ENCODE measurements around the gene GINS2. TPM values are rescaled to one million over a fixed set of nuclear protein-coding genes. Genes with fewer than 3 reads are reported as not detected.

GINS2 gene
- total and polyA plus RNA-seq, 8 donors = 0.37 to 1.9 (median 0.79) TPM

DNA sequence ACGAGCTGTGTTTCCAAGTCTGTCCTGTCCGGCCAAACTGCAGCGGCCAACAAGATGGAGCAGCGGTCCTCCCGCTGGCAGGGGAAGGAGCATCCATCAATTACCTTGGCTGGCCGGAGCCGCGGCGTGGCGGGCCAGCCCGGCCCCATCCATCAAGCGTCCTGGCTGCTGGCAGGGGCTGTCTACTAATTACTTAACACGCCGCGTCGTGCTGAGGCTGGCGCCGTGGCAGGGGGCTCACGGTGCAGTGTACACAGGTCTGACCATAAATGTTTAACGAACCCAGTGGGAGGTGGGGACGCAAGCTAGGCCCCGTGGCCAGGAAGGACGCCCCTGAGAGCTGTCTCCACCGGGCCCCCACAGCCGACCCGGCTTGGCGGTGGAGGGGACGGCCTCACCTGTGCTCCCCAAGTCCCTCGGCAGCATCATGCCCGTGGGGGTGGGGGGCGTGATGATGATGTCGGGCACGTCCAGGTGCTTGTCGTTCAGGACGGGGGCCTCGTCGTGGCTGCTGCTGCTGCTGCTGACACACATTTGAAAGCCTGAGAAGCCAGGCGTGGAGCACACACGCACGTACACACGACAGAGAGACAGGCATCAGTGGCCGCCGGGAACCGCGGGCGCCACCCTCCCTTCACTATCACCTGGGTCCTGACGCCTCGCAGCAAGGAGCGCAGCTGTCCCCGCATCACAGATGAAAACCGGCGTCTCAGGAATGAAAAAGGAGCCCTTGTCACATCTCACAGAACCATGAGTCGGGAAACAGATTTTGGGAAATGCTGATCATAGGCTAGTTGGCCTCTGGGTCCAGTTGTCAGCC, 21.2 kb upstream of the GINS2 start:
- H3K4me3 ChIP-seq = no peak overlapping the region
- TF ChIP-seq, protein P1, sequence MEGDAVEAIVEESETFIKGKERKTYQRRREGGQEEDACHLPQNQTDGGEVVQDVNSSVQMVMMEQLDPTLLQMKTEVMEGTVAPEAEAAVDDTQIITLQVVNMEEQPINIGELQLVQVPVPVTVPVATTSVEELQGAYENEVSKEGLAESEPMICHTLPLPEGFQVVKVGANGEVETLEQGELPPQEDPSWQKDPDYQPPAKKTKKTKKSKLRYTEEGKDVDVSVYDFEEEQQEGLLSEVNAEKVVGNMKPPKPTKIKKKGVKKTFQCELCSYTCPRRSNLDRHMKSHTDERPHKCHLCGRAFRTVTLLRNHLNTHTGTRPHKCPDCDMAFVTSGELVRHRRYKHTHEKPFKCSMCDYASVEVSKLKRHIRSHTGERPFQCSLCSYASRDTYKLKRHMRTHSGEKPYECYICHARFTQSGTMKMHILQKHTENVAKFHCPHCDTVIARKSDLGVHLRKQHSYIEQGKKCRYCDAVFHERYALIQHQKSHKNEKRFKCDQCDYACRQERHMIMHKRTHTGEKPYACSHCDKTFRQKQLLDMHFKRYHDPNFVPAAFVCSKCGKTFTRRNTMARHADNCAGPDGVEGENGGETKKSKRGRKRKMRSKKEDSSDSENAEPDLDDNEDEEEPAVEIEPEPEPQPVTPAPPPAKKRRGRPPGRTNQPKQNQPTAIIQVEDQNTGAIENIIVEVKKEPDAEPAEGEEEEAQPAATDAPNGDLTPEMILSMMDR (IDR thresholded peaks at IDR 0.05) = no peak
- H3K4me1 ChIP-seq = no peaks in the 10 kb centered on the region
- FAIRE-seq (no peak), ATAC-seq (peak in 1 of 4 donors; percentile 20), DNase-seq (no peak)
- H3K9me3 ChIP-seq = no peaks in the 10 kb centered on the region
- H3K36me3 ChIP-seq = no peaks in the 10 kb centered on the region
- H3K27ac ChIP-seq = no peak overlapping the region
- H3K27me3 ChIP-seq = no peaks in the 10 kb centered on the region
- WGBS, 2 donors = 74 to 82% methylated on average over 53 of the region's 53 CpGs
- intact Hi-C loops (cut with DNase I) = loop anchor here in 1 of 3 donors (10.0 kb wide), 1 partner anchor 435 kb away; no protein-coding TSS in a partner anchor

DNA sequence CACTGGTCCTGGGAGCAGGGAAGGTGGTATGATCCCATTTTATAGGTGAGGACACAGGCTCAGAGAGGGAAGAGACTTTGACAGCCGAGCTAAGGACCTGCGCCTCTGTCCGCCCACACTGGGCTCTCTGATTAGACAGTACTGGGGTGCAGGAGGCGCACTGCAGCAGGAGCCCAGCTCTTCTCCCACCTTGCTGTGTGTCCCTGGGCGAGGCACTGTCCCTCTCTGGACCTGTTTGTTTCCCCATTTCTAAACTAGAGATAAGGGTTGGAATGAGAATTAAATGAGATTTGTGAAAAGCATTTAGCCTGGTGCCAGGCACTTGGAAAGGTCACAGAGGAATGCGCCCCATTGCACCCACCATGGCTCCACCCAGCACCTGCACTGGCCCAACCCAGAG, 19.6 kb upstream of the GINS2 start:
- TF ChIP-seq, protein P1 (IDR thresholded peaks at IDR 0.05) = no peak
- Histone ChIP-seq H3K36me3 (no peaks in the 10 kb centered on the region), H3K27ac (no peak overlapping the region), H3K4me3 (no peak overlapping the region), H3K27me3 (no peaks in the 10 kb centered on the region), H3K4me1 (no peaks in the 10 kb centered on the region), H3K9me3 (no peaks in the 10 kb centered on the region)
- WGBS, 2 donors = 92 to 93% methylated on average over 6 of the region's 6 CpGs
- ATAC-seq (no peak), DNase-seq (no peak), FAIRE-seq (no peak)
- intact Hi-C loops (cut with DNase I) = no loop called here

DNA sequence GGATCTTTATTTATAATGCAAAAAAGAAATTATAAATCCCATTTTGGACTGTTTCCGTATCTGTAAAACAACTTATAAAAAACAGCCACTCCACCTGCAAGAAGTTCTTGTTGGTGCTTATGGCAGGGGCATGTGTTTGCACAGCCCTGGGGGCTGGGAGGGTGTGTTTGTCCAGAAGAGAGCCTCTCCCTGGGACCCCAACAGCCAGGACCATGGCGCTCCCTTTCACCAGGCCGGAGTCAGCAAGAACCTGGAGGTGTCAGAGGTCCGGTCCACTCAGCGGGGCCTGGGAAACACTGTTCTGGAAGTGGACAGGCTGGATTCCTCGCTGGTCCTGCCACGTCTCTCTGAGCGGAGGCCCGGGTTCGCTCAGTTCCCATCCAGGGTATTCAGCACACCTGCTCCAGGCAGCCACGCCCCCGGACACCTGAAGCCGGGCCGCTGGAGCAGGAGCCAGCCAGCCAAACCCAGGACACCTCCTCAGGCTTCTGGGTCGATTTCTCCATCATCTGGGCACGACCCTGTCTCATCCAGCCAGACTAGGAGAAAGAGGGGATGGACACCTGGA, 18.9 kb upstream of the GINS2 start:
- H3K9me3 ChIP-seq = no peaks in the 10 kb centered on the region
- FAIRE-seq = no peak
- WGBS, 2 donors = 77 to 82% methylated on average over 16 of the region's 16 CpGs
- no peaks in the 10 kb centered on the region for H3K27me3 ChIP-seq
- ATAC-seq = no peak
- TF ChIP-seq, protein P1 (IDR thresholded peaks at IDR 0.05) = no peak
- H3K4me3 ChIP-seq = no peak overlapping the region
- H3K36me3 ChIP-seq = no peaks in the 10 kb centered on the region
- intact Hi-C loops (cut with DNase I) = no loop called here
- H3K27ac ChIP-seq = no peak overlapping the region
- no peak for DNase-seq
- no peaks in the 10 kb centered on the region for H3K4me1 ChIP-seq

DNA sequence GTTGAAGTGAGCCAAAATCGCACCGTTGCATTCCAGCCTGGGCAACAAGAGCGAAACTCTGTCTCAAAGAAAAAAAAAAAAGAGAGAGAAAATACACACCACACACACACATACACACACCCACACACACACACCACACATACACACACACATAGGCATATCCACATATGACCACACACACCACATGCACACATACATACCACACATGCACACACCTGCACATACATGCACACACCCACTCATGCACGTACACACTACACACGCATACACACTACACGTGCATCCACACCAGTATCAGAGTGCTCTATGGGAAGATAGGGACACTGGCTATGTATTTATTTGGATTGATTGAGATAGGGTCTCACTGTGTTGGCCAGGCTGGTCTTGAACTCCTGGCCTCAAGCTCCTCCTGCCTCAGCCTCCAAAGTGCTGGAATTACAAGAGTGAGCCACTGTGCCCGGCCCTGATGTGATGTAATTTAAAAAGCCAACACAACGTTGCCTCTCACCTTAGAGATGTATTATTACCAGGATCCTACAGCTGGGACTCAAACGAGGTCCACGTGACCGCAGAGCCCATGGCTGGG, 17.8 kb upstream of the GINS2 start:
- WGBS, 2 donors = 90 to 92% methylated on average over 11 of the region's 11 CpGs
- intact Hi-C loops (cut with DNase I) = no loop called here
- no peak for FAIRE-seq

More for the DNA sequence above, 17.8 kb upstream of the GINS2 start:
- H3K9me3 ChIP-seq = no peaks in the 10 kb centered on the region
- TF ChIP-seq, protein P1 (IDR thresholded peaks at IDR 0.05) = no peak
- no peak overlapping the region for H3K4me3 ChIP-seq
- no peaks in the 10 kb centered on the region for H3K36me3 ChIP-seq
- no peak overlapping the region for H3K27ac ChIP-seq
- ATAC-seq = no peak
- H3K4me1 ChIP-seq = no peaks in the 10 kb centered on the region
- DNase-seq = no peak
- no peaks in the 10 kb centered on the region for H3K27me3 ChIP-seq

All from pancreas (tissue), 10 donors.